HCT116 (cell line): ENCODE results near the gene GALNS. TPM values are rescaled to one million over a fixed set of nuclear protein-coding genes. Genes with fewer than 3 reads are reported as not detected.

Experiments
- ATAC-seq: fragments of 200-7000 bp; cut with Tn5 transposase; 2 replicates; pipeline ENCODE4 v1.9.1; 2020; ENCODE audit warnings: mild to moderate bottlenecking, moderate library complexity
- BruUV-seq: library from RNA; stranded (reverse); fragments of 400-500 nt; replicated peaks from 2 replicates; lab custom pipeline; 2021; lab: Mats Ljungman, UMichigan
- CTCF ChIA-PET: fragments of 300-600 bp; sonication (Branson Sonifier 250); formaldehyde crosslinking; loops from one replicate; lab custom pipeline; 2021; ENCODE audit warnings: antibody characterized with exemption; lab: Charles Lee
- POLR2A ChIA-PET: fragments of 300-600, 350-600 bp; sonication (Branson Sonifier 250); formaldehyde crosslinking; loops from one replicate; lab custom pipeline; 2021; ENCODE audit warnings: antibody characterized with exemption; lab: Charles Lee
- RAD21 ChIA-PET, 2 experiments: fragments of 300-600 bp; sonication (Branson Sonifier 250); formaldehyde crosslinking; loops; one replicate each; lab custom pipeline; 2023; ENCODE audit warnings: low total read pairs in 2 of 2; ENCODE audit not compliant: uncharacterized antibody in 2 of 2, unreplicated experiment in 2 of 2, low non-redundant PET in 1 of 2; lab: Charles Lee
- DNase-seq: peaks from one replicate; pipeline ENCODE4 v3.0.0-alpha.2; 2010; ENCODE audit warnings: low read depth, low spot score
- H2AFZ ChIP-seq: fragments of 200-600 bp; shearing (Covaris generic), sonication (generic); 2 replicates; pipeline ENCODE4 v1.6.1; 2017; ENCODE audit warnings: low read depth, mixed run types, mixed read lengths, antibody characterized with exemption, low read length; ENCODE audit not compliant: poor library complexity, severe bottlenecking
- H3K27ac ChIP-seq: 2 replicates; pipeline ENCODE4 v1.5.1; 2012; ENCODE audit warnings: low read depth, low read length
- H3K27me3 ChIP-seq: fragments of 200-600 bp; sonication (generic); 2 replicates; pipeline ENCODE4 v1.6.1; 2016; ENCODE audit warnings: mixed run types, low read length, mixed read lengths; ENCODE audit not compliant: insufficient read depth
- H3K36me3 ChIP-seq, 2 experiments: fragments of 200-500 bp in 1 of 2; fragments of 200-600 bp in 1 of 2; sonication (Bioruptor generic) in 1 of 2; sonication (generic) in 1 of 2; 2 replicates each; pipeline versions ENCODE4 v1.5.1 to v1.6.1; 2014 to 2016; ENCODE audit warnings: low read length in 2 of 2, inconsistent platforms in 1 of 2, mixed read lengths in 1 of 2, mixed run types in 1 of 2; ENCODE audit not compliant: insufficient read depth in 2 of 2, control insufficient read depth in 1 of 2
- H3K4me1 ChIP-seq, 2 experiments: fragments of 200-600 bp in 1 of 2; sonication (generic) in 1 of 2; 2 replicates each; pipeline versions ENCODE4 v1.5.1 to v1.6.1; 2012 to 2017; ENCODE audit warnings: low read length in 2 of 2, inconsistent platforms in 1 of 2, mild to moderate bottlenecking in 1 of 2, mixed read lengths in 1 of 2, mixed run types in 1 of 2, moderate library complexity in 1 of 2; ENCODE audit not compliant: insufficient read depth in 2 of 2, control insufficient read depth in 1 of 2
- H3K4me2 ChIP-seq: fragments of 200-600 bp; sonication (generic); 2 replicates; pipeline ENCODE4 v1.6.1; 2017; ENCODE audit warnings: mixed run types, low read length, mixed read lengths
- H3K4me3 ChIP-seq, 2 experiments: fragments of 200-600 bp in 1 of 2; sonication (generic) in 1 of 2; replicated peaks in 1 of 2; 2 replicates each; pipeline ENCODE4 v1.5.1; 2011 to 2016; ENCODE audit warnings: low read length in 2 of 2, control low read depth in 1 of 2, low read depth in 1 of 2, mild to moderate bottlenecking in 1 of 2, mixed read lengths in 1 of 2, mixed run types in 1 of 2
- H3K79me2 ChIP-seq: fragments of 200-600 bp; sonication (generic); 2 replicates; pipeline ENCODE4 v1.6.1; 2017; ENCODE audit warnings: mild to moderate bottlenecking, mixed run types, low read length, moderate library complexity, mixed read lengths; ENCODE audit not compliant: insufficient read depth
- H3K9ac ChIP-seq: fragments of 200-600 bp; sonication (generic); 2 replicates; pipeline ENCODE4 v1.6.1; 2016; ENCODE audit warnings: low read length, mixed read lengths
- H3K9me2 ChIP-seq: fragments of 200-600 bp; sonication (generic), shearing (Covaris generic); 2 replicates; pipeline ENCODE4 v1.6.1; 2017; ENCODE audit warnings: mixed run types, mild to moderate bottlenecking, moderate library complexity; ENCODE audit not compliant: insufficient read depth
- H3K9me3 ChIP-seq, 2 experiments: fragments of 200-500 bp in 1 of 2; fragments of 200-600 bp in 1 of 2; sonication (Bioruptor generic) in 1 of 2; sonication (generic) in 1 of 2; 2 replicates each; pipeline ENCODE4 v1.6.1; 2014 to 2017; ENCODE audit warnings: low read length in 2 of 2, mixed read lengths in 2 of 2, inconsistent platforms in 1 of 2, low read depth in 1 of 2, mild to moderate bottlenecking in 1 of 2, mixed run types in 1 of 2, moderate library complexity in 1 of 2; ENCODE audit not compliant: control insufficient read depth in 1 of 2, insufficient read depth in 1 of 2
- H4K20me1 ChIP-seq: fragments of 200-600 bp; sonication (generic), shearing (Covaris generic); 2 replicates; pipeline ENCODE4 v1.6.1; 2017; ENCODE audit warnings: mixed run types, mild to moderate bottlenecking, moderate library complexity; ENCODE audit not compliant: insufficient read depth
- CEBPB ChIP-seq: IDR thresholded peaks from 2 replicates; pipeline ENCODE4 v1.6.1; 2012; ENCODE audit warnings: low read depth
- CTCF ChIP-seq, 3 experiments: fragments of 200-600 bp in 1 of 3; sonication (generic) in 1 of 3; IDR thresholded peaks in 2 of 3; conservative IDR thresholded peaks in 1 of 3; 2 replicates each; pipeline ENCODE4 v1.5.1; 2012 to 2017; ENCODE audit warnings: low read depth in 2 of 3, low read length in 2 of 3, antibody characterized with exemption in 1 of 3, borderline replicate concordance in 1 of 3, control low read depth in 1 of 3, mild to moderate bottlenecking in 1 of 3, mixed read lengths in 1 of 3, mixed run types in 1 of 3, moderate library complexity in 1 of 3; ENCODE audit not compliant: insufficient read depth in 1 of 3
- EGR1 ChIP-seq: IDR thresholded peaks from 2 replicates; pipeline ENCODE4 v1.6.1; 2012; ENCODE audit warnings: low read depth
- EZH2 ChIP-seq: fragments of 200-600 bp; sonication (generic); IDR thresholded peaks from 2 replicates; pipeline ENCODE4 v1.6.1; 2017; ENCODE audit warnings: antibody characterized with exemption, mixed run types
- FOSL1 ChIP-seq: IDR thresholded peaks from 2 replicates; pipeline ENCODE4 v1.6.1; 2012; ENCODE audit warnings: low read depth
- JUND ChIP-seq: IDR thresholded peaks from 2 replicates; pipeline ENCODE4 v1.6.1; 2012
- POLR2AphosphoS5 ChIP-seq: IDR thresholded peaks from 2 replicates; pipeline ENCODE4 v1.6.1; 2011; ENCODE audit warnings: mild to moderate bottlenecking, low read depth, low read length, moderate library complexity
- ZNF274 ChIP-seq: fragments of 200-500 bp; sonication (Bioruptor generic); IDR thresholded peaks from 2 replicates; pipeline ENCODE4 v1.6.1; 2014; ENCODE audit warnings: mild to moderate bottlenecking, low read depth, low read length, inconsistent platforms
- intact Hi-C: fragments of 100-400 bp; cut with micrococcal nuclease; formaldehyde crosslinking; loops from 2 replicates; pipeline ENCODE4 v1.10.0; 2022
- total RNA-seq: library from RNA; stranded (reverse); gene quantifications from one replicate; pipeline ENCODE4 v1.2.1, GENCODE V29; 2021; ENCODE audit not compliant: unreplicated experiment
- TF ChIP-seq, protein P1 (sequence below): IDR thresholded peaks from 2 replicates; pipeline ENCODE4 v1.6.1; 2011; ENCODE audit warnings: mild to moderate bottlenecking, low read length, moderate library complexity; ENCODE audit not compliant: insufficient replicate concordance; ENCODE audit errors: extremely low read depth

The GALNS gene
- total RNA-seq, 1 experiment from 2014 or later, result 44.6 TPM

DNA sequence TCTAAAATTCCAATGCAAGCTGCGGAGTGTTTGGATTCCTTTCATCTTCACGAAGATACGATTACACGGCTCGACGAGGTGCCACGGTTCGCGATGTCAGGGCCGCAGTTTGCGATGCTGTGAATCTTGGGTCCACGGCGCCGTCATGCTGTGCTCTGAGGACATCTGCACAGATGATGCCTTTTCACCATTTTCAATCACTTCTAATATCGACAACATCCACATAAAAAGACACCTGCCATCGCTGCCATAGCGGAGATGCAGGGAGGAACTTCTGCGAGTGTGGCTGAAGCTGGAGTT is 38.2 kb downstream of the GALNS start:
- no peak for DNase-seq
- CTCF ChIA-PET, result interaction anchor here (1.1 to 2.4 kb wide), 2 partner anchors 39 to 348 kb away, joined by 3 to 9 read pairs; partner anchors contain the start of genes GALNS and TRAPPC2L
- Histone ChIP-seq H3K79me2 (no peaks in the 10 kb centered on the region), H3K9me2 (no peaks in the 10 kb centered on the region), H3K4me2 (no peak overlapping the region), H3K27me3 (no peaks in the 10 kb centered on the region), H3K27ac (no peak overlapping the region), H3K9ac (no peak overlapping the region), H3K9me3 (no peaks in the 10 kb centered on the region), H2AFZ (no peak overlapping the region), H4K20me1 (no peaks in the 10 kb centered on the region), H3K4me1 (peaks cover 4 to 13% of the 10 kb centered on the region in 2 experiments; a peak in 3 of 4 replicates), H3K36me3 (no peaks in the 10 kb centered on the region), H3K4me3 (no peak overlapping the region)
- no peak for ATAC-seq
- TF ChIP-seq, protein P1, sequence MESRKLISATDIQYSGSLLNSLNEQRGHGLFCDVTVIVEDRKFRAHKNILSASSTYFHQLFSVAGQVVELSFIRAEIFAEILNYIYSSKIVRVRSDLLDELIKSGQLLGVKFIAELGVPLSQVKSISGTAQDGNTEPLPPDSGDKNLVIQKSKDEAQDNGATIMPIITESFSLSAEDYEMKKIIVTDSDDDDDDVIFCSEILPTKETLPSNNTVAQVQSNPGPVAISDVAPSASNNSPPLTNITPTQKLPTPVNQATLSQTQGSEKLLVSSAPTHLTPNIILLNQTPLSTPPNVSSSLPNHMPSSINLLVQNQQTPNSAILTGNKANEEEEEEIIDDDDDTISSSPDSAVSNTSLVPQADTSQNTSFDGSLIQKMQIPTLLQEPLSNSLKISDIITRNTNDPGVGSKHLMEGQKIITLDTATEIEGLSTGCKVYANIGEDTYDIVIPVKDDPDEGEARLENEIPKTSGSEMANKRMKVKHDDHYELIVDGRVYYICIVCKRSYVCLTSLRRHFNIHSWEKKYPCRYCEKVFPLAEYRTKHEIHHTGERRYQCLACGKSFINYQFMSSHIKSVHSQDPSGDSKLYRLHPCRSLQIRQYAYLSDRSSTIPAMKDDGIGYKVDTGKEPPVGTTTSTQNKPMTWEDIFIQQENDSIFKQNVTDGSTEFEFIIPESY, result no peak
- no peak for TF ChIP-seq EGR1
- no peak for TF ChIP-seq EZH2
- TF ChIP-seq CEBPB, result no peak
- TF ChIP-seq CTCF (IDR thresholded peaks at IDR 0.05 in 2 of 3, conservative IDR thresholded peaks at IDR 0.05 in 1 of 3; ENCODE audit: borderline replicate concordance in 1 of 3, insufficient read depth in 1 of 3, low read depth in 2 of 3, low read length in 2 of 3), result no peak
- no peak for TF ChIP-seq FOSL1
- TF ChIP-seq POLR2AphosphoS5, result no peak; the same call in 1 of the 2 replicates
- no peak for TF ChIP-seq ZNF274
- no peak for TF ChIP-seq JUND
- no TSS peak for BruUV-seq
- RAD21 ChIA-PET, result no interaction called here
- POLR2A ChIA-PET, result no interaction called here
- intact Hi-C loops, result loop anchor here (10.0 kb wide), 2 partner anchors 236 to 746 kb away; partner anchors contain the start of gene RPL13
